Measurements from ENCODE around the gene KIF1A.

DNA sequence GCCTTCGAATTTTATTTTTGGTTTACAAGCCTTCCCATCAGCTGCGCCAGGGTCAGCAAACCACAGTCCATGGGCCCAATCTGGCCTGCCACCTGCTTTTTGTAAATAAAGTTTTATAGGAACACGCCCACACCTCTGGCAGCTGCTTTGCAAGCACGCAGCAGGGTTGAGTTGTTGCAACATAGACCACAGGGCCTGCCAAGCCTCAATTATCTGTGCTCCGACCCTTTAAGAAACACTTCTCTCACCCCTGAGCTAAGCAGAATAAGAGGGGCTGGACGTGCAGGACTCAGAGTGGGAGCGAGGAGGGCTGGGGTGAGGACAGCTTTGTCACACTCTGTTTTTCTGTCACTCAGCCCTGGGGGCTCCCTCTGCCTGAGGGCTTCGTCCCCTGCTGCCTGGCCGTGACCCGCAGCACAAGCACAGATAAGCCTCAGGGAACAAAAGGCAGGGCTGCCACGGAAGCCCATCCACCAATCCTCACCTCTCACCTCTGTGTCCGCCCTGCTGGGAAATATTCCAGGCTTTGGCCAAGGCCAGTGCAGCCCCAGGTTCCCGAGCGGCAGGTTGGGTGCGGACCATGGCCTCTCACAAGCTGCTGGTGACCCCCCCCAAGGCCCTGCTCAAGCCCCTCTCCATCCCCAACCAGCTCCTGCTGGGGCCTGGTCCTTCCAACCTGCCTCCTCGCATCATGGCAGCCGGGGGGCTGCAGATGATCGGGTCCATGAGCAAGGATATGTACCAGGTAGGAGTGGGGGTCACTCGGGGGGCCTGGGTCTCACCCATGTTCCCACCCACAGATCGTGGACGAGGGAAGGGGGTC is 48.5 kb upstream of the KIF1A start, which contains the start of gene AGXT:
- TF ChIP-seq SIN3A (IDR thresholded peaks at IDR 0.05; ENCODE audit: borderline replicate concordance, insufficient read depth, low read length) (no peak), REST (IDR thresholded peaks at IDR 0.05; ENCODE audit: insufficient read depth in 1 of 2, low read depth in 2 of 2, low read length in 2 of 2) (no peak)
